GM21825 (cell line): ENCODE data around the gene EFCAB6.
"Not testable (repeated sequence)": the region's sequence is repeated elsewhere in the genome, so short reads cannot be mapped to it uniquely, and the experiment has no call there.

Source experiments
- ATAC-seq: cut with Tn5 transposase; IDR thresholded peaks from one replicate; pipeline ENCODE4 v1.9.1; 2021; ENCODE audit warnings: mild to moderate bottlenecking, moderate library complexity; ENCODE audit not compliant: unreplicated experiment

The EFCAB6 gene

DNA sequence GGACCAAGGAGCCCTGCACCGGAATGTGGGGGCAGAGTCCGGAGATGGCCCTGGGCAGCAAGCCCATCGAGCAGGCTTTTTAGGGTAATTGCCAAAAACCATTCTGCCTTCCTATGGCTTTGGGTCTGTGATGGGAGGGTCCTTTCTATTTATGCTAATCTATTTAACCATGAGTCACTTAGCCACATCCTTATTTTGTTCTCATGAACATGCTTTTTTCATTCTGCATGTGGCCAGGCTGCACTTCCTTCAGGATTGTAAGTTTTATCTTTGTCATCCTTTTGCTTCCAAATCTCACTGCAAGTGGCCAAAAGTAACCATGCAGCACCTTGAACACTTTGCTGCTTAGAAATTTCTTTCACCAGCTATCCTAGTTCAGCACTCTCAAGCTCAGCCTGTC lies 88.3 kb downstream of the EFCAB6 start:
- ATAC-seq: no peak

GRCh38 chr22:43722444-43722843 lies 89.7 kb downstream of the EFCAB6 start:
- ATAC-seq: no peak

DNA sequence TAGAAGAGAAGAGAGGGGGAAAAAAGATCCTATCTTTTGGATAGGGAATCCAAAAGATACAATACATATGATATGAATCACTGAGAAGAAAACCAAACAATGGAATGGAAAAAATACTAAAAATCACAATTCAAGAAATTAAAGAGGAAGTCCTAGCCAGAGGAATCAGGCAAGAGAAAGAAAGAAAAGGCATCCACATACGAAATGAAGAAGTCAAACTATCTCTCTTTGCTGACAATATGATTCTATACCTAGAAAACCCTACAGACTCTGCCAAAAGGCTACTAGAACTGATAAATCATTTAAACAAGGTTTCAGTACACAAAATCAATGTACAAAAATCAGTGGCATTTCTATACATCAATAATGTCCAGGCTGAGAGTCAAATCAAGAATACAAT lies 91.4 kb downstream of the EFCAB6 start:
- no peak for ATAC-seq

GRCh38 chr22:43714104-43714503 lies 98.0 kb downstream of the EFCAB6 start:
- ATAC-seq: no peak

DNA sequence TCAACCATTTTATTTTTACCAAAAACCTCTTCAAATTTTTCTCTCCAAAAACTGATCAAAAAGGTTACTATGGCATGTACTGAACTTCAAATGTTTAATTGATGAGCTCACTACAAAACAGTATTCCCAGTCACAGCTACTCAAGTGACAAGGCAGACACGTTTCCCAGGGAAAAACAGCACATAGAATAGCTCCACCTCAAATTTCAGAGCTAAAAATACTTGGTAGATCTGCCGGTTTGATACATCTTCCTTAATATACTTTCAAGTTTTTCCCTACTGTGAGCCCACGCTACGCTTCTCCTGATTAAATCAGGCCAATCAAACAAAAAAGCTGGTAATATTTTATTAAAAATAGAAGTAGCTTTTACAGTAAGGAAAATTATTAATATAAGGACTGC lies 100.4 kb downstream of the EFCAB6 start:
- ATAC-seq: no peak

- ATAC-seq: no peak
Observed at GRCh38 chr22:43707648-43708047, 104.5 kb downstream of the EFCAB6 start.

- no peak for ATAC-seq
Observed at GRCh38 chr22:43706571-43707328, 105.4 kb downstream of the EFCAB6 start.

DNA sequence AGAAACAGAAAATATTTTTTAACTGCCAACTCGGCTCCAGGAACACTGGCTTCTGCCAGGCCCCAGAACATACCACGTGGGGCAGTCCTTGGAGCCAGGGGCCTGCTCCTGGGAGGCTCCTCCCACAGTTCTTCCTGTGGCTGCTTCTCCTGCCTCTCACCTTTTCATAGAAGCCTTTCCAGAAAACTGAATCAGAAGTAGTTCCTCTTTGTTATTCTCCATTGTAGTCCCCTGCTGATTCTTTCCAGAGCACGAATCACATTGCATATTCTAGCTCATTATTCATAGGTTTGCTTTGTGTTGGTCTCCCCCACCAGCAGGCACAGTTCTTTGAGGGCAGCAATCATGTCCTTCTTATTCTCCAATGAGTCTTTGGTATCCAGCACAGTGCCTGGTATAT lies 106.0 kb downstream of the EFCAB6 start:
- ATAC-seq: no peak

GRCh38 chr22:43704051-43704450 lies 108.1 kb downstream of the EFCAB6 start:
- no peak for ATAC-seq

- ATAC-seq: no peak
Observed at GRCh38 chr22:43698403-43698802, 113.7 kb downstream of the EFCAB6 start.

DNA sequence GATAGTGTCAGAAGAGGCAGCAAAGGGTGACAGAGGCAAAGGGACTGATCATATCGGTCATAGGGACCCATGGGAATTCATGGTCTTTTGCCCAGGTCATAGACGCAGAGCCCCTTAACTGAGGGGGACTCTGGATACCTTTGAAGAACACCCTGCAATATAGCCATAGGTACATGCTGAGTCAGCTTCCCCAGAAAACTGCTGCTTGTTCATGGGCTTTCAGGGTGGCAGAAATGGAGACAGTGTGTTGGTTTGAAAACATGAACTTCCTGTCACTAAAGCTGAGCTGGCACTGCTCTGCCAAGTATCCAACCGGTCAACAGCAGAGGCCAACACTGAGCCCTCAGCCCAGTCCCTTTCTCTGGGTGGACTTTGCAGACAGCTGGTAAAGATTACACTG lies 114.2 kb downstream of the EFCAB6 start:
- no peak for ATAC-seq

DNA sequence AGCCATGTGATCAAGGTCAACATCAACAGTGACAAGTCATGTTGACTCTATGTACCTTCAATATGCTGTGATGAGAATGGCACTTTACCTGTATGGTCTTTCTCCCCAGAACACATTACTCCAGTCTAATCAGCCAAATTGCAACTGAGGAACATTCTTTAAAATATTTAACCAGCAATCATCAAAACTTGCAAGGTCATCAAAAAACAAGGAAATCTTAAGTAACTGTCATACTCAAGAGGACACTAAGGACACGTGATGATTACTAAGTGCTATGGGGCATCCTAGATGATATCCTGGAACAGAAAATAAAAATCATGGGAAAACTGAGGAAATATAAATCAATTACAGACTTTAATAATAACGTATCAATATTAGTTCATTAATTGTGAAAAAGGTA lies 118.9 kb downstream of the EFCAB6 start:
- no peak for ATAC-seq

DNA sequence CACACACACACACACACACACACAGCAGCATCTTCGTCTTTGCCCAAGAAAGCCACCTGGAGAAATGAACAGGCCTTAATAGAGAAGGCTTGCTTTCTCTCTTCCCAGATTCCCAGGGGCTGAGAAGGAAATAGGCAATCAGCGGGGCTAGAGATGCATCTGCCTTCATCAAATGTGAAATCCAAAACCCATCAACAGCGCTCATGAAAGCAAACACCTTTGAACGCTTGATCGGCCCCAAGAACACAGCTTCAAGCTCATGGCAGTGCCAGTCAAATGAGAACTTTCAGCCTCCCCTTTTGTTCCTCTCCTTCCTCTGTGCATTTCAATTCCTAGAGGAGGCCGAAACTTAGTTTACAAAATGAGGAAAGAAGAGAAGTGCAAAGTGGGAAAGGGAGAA lies 122.7 kb downstream of the EFCAB6 start:
- no peak for ATAC-seq

DNA sequence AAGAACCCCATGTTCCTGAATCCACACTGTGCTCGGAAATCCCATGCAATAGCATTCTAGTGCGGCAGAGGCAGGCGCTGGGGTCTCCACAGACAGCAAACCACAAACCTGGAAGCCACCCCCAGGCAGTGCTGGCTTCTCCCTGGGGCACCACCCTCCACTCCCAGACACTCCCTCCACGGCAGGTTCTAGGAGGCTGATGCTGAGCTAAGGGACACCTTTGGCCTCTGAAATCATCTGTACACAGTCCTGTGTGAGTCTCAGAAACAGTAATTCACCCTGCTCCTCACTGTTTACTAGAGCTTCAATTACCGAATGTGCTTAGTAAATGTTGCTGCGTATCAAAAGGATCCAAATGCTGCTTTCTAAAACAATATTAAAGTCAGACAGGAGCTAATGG lies 129.3 kb downstream of the EFCAB6 start:
- no peak for ATAC-seq

- ATAC-seq: no peak
Observed at GRCh38 chr22:43681731-43682360, 130.3 kb downstream of the EFCAB6 start.

GRCh38 chr22:43670513-43670912 lies 141.6 kb downstream of the EFCAB6 start:
- no peak for ATAC-seq

- ATAC-seq: no peak
Observed at GRCh38 chr22:43669190-43669589, 142.9 kb downstream of the EFCAB6 start.

GRCh38 chr22:43667656-43668055 lies 144.4 kb downstream of the EFCAB6 start:
- no peak for ATAC-seq

DNA sequence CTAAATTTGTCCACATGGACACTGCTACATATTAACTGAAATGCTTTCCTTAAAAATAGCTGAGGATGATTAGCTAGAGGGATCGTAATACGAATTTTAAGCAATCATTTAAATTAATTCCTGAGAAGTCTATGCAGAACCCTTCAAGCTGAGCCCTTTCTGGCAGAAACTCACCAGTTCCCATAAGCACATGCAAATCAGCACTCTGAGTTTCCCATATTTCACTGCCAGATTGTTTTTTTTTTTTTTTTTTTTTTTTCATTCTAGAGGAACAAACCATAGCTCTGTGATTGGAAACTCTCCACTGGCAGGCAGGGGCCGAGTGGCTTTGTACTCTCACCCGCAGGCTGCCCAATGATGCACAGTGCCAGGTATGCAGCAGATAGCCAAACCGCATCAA lies 145.6 kb downstream of the EFCAB6 start:
- ATAC-seq: no peak

DNA sequence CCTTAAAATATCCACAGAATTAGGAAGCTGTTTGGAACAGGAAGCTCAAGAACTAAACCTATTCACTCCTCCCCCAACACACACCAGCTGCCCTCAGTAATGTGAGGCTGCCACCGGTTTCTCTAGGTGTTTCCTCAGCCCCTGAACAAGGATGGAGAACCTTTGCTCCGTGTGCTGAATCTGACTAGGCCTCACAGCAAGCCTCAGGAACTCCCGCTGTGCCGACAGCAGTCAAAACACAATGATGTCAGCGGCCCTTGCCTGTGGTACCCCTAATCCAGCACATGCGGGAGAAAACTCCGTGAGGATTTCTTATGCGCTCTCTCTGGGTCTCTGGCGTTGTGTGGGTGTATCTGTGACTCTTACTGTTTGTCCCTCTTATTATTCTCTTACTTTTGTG lies 153.3 kb downstream of the EFCAB6 start:
- ATAC-seq: no peak

- not testable (repeated sequence) for ATAC-seq
Observed at GRCh38 chr22:43656581-43656980, 155.5 kb downstream of the EFCAB6 start.

DNA sequence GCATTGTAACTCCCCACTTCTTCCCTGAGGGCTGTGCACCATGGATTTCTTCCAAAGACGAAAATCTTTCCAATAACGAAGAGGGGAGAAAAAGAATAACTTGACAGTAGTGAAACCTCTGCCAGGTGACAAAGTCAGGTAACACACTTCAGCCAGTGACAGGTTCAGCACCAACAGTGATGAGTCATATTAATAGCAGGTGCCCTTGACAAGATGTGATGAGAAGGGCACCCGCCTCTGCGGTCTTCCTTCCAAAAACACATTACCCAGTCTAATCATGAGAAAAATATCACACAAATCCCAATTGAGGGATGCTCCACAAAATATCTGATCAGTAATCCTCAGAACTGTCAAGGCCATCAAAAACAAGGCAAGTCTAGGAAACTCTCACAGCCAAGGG lies 157.8 kb downstream of the EFCAB6 start:
- ATAC-seq: no peak

GRCh38 chr22:43652845-43653244 lies 159.3 kb downstream of the EFCAB6 start:
- no peak for ATAC-seq
